ENCODE measurements around the gene PCDH1.
A peak's percentile ranks its signal among the peaks of the same experiment; 100 is the strongest.

The PCDH1 gene

GRCh38 chr5:141840826-141841360 lies 37.3 kb downstream of the PCDH1 start:
- peaks cover 100% of the 10 kb centered on the region for H3K4me1 ChIP-seq (ENCODE audit: control insufficient read depth, low read length)
- no peaks in the 10 kb centered on the region for H3K9me3 ChIP-seq (ENCODE audit: control insufficient read depth, insufficient read depth, low read length)
- H3K27me3 ChIP-seq (ENCODE audit: control insufficient read depth, low read length), result no peaks in the 10 kb centered on the region
- TF ChIP-seq EZH2phosphoT487 (IDR thresholded peaks at IDR 0.05; ENCODE audit: borderline replicate concordance, low read length), result no peak
- TF ChIP-seq, protein P1, sequence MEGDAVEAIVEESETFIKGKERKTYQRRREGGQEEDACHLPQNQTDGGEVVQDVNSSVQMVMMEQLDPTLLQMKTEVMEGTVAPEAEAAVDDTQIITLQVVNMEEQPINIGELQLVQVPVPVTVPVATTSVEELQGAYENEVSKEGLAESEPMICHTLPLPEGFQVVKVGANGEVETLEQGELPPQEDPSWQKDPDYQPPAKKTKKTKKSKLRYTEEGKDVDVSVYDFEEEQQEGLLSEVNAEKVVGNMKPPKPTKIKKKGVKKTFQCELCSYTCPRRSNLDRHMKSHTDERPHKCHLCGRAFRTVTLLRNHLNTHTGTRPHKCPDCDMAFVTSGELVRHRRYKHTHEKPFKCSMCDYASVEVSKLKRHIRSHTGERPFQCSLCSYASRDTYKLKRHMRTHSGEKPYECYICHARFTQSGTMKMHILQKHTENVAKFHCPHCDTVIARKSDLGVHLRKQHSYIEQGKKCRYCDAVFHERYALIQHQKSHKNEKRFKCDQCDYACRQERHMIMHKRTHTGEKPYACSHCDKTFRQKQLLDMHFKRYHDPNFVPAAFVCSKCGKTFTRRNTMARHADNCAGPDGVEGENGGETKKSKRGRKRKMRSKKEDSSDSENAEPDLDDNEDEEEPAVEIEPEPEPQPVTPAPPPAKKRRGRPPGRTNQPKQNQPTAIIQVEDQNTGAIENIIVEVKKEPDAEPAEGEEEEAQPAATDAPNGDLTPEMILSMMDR (IDR thresholded peaks at IDR 0.05; ENCODE audit: low read depth, low read length, poor library complexity, severe bottlenecking), result no peak
- peaks cover 26% of the 10 kb centered on the region for H3F3A ChIP-seq (ENCODE audit: control insufficient read depth, insufficient read depth)
- H3K36me3 ChIP-seq (ENCODE audit: control insufficient read depth, low read length), result no peaks in the 10 kb centered on the region
- H4K20me1 ChIP-seq (ENCODE audit: control insufficient read depth, insufficient read depth, low read depth, low read length), result no peaks in the 10 kb centered on the region
- H3K27ac ChIP-seq (ENCODE audit: low read depth, low read length), result peak overlapping the region; percentile 97
- no peaks in the 10 kb centered on the region for H3K9me2 ChIP-seq (replicated peaks; ENCODE audit: control insufficient read depth, low read length)
- peak overlapping the region; percentile 82 for H3K4me3 ChIP-seq (ENCODE audit: low read length)
- H3K79me2 ChIP-seq (ENCODE audit: control insufficient read depth, low read length), result peaks cover 27% of the 10 kb centered on the region
- peak overlapping the region; percentile 80 for H3K4me2 ChIP-seq (ENCODE audit: low read length)

GRCh38 chr5:141840280-141840812 lies 37.9 kb downstream of the PCDH1 start:
- H3K4me1 ChIP-seq (ENCODE audit: control insufficient read depth, low read length), result peaks cover 100% of the 10 kb centered on the region
- peaks cover 26% of the 10 kb centered on the region for H3F3A ChIP-seq (ENCODE audit: control insufficient read depth, insufficient read depth)
- peaks cover 27% of the 10 kb centered on the region for H3K79me2 ChIP-seq (ENCODE audit: control insufficient read depth, low read length)
- TF ChIP-seq, protein P1 (IDR thresholded peaks at IDR 0.05; ENCODE audit: low read depth, low read length, poor library complexity, severe bottlenecking), result no peak
- no peak for TF ChIP-seq EZH2phosphoT487 (IDR thresholded peaks at IDR 0.05; ENCODE audit: borderline replicate concordance, low read length)
- peak overlapping the region; percentile 97 for H3K27ac ChIP-seq (ENCODE audit: low read depth, low read length)
- H3K4me3 ChIP-seq (ENCODE audit: low read length), result peak overlapping the region; percentile 82
- no peaks in the 10 kb centered on the region for H3K9me3 ChIP-seq (ENCODE audit: control insufficient read depth, insufficient read depth, low read length)
- no peaks in the 10 kb centered on the region for H3K27me3 ChIP-seq (ENCODE audit: control insufficient read depth, low read length)
- no peaks in the 10 kb centered on the region for H3K36me3 ChIP-seq (ENCODE audit: control insufficient read depth, low read length)
- H3K9me2 ChIP-seq (replicated peaks; ENCODE audit: control insufficient read depth, low read length), result no peaks in the 10 kb centered on the region
- H3K4me2 ChIP-seq (ENCODE audit: low read length), result peak overlapping the region; percentile 80
- no peaks in the 10 kb centered on the region for H4K20me1 ChIP-seq (ENCODE audit: control insufficient read depth, insufficient read depth, low read depth, low read length)

DNA sequence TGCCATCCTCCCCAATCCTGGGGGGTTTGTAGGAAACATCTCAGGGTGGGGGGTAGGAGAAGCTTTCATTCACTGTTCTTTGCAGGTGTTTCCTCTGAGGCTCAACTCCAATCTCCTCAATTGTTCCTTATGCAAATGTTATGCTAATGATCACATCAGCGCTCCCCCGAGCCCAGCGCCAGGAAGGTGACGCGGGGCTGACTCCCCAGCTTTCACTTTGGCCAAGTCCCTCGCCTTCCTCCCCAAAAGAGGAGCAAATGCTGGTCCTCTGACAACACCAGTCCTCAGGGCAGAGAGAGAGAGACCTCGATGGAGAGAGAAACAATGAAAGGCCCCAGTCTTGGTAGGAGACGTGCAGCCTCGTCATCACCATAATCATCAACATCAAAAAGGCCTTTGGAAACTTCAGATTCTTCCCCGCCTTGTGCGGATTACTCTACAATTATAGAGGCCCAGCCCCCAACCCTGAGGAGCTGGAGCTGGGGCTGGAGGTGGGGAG lies 39.1 kb downstream of the PCDH1 start:
- Histone ChIP-seq H3K9me3 (ENCODE audit: control insufficient read depth, insufficient read depth, low read length) (no peaks in the 10 kb centered on the region), H3K4me1 (ENCODE audit: control insufficient read depth, low read length) (peaks cover 100% of the 10 kb centered on the region), H3K27me3 (ENCODE audit: control insufficient read depth, low read length) (no peaks in the 10 kb centered on the region), H3K79me2 (ENCODE audit: control insufficient read depth, low read length) (peaks cover 27% of the 10 kb centered on the region), H3K36me3 (ENCODE audit: control insufficient read depth, low read length) (no peaks in the 10 kb centered on the region), H3K9me2 (replicated peaks; ENCODE audit: control insufficient read depth, low read length) (no peaks in the 10 kb centered on the region), H3F3A (ENCODE audit: control insufficient read depth, insufficient read depth) (peaks cover 18% of the 10 kb centered on the region), H3K4me2 (ENCODE audit: low read length) (peak overlapping the region; percentile 80), H4K20me1 (ENCODE audit: control insufficient read depth, insufficient read depth, low read depth, low read length) (no peaks in the 10 kb centered on the region), H3K4me3 (ENCODE audit: low read length) (peak overlapping the region; percentile 82), H3K27ac (ENCODE audit: low read depth, low read length) (peak overlapping the region; percentile 97)
- TF ChIP-seq, protein P1 (IDR thresholded peaks at IDR 0.05; ENCODE audit: low read depth, low read length, poor library complexity, severe bottlenecking), result no peak
- TF ChIP-seq EZH2phosphoT487 (IDR thresholded peaks at IDR 0.05; ENCODE audit: borderline replicate concordance, low read length), result no peak

All from DOHH2 (cell line).